Neutrophil (primary cell): Measurements from ENCODE around the gene POU3F3.

Experiments
- H3K27ac ChIP-seq: fragments of 200-600 bp; sonication (generic); 2 replicates; pipeline ENCODE4 v1.5.1; 2016; ENCODE audit warnings: mild to moderate bottlenecking, moderate library complexity
- H3K27me3 ChIP-seq: fragments of 200-600 bp; sonication (generic); 2 replicates; pipeline ENCODE4 v1.6.0; 2016; ENCODE audit warnings: mild to moderate bottlenecking
- H3K36me3 ChIP-seq: fragments of 200-600 bp; sonication (generic); 2 replicates; pipeline ENCODE4 v1.5.1; 2017
- H3K4me1 ChIP-seq, 2 experiments: fragments of 200-600 bp in 1 of 2; sonication (generic) in 1 of 2; 1 replicate in 1 of 2; 2 replicates in 1 of 2; pipeline versions ENCODE4 v1.5.1 to v1.6.1; 2013 to 2016; ENCODE audit warnings: low read depth in 1 of 2, low read length in 1 of 2, mild to moderate bottlenecking in 1 of 2, moderate library complexity in 1 of 2; ENCODE audit not compliant: control insufficient read depth in 1 of 2, insufficient read depth in 1 of 2
- H3K4me3 ChIP-seq, 2 experiments: fragments of 200-600 bp in 1 of 2; sonication (generic) in 1 of 2; 1 replicate in 1 of 2; 2 replicates in 1 of 2; pipeline ENCODE4 v1.5.1; 2013 to 2016; ENCODE audit warnings: low read depth in 1 of 2, low read length in 1 of 2, mild to moderate bottlenecking in 1 of 2, moderate library complexity in 1 of 2
- H3K9me3 ChIP-seq: fragments of 200-600 bp; sonication (generic); 2 replicates; pipeline ENCODE4 v1.5.1; 2016
- TF ChIP-seq, protein P1 (sequence below): fragments of 200-600 bp; sonication (generic); IDR thresholded peaks from 2 replicates; pipeline ENCODE4 v1.5.1; 2016; ENCODE audit warnings: antibody characterized with exemption

The POU3F3 gene

DNA sequence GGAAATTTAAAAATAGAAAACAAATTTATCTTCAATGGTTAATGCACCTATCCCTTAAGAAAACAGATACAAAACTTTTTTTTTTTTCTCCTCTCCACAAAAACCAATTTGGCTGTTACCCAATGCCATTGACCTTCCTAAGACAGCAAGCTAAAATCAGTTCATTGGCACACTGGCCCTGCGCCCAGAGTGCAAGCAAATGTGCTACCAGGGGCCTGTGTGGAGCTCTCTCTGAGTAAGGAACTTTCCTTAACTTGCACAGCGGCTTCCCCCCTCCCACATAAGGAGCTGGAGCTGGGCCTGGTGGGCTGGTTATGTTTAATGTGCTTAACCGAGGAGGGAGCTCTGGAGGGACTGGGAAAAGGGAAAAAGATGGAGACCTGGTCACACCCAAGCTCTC lies 17.6 kb upstream of the POU3F3 start:
- Histone ChIP-seq H3K4me3 (no peak overlapping the region), H3K4me1 (no peaks in the 10 kb centered on the region), H3K27me3 (peaks cover 78% of the 10 kb centered on the region), H3K36me3 (no peaks in the 10 kb centered on the region), H3K9me3 (no peaks in the 10 kb centered on the region), H3K27ac (no peak overlapping the region)
- TF ChIP-seq, protein P1, sequence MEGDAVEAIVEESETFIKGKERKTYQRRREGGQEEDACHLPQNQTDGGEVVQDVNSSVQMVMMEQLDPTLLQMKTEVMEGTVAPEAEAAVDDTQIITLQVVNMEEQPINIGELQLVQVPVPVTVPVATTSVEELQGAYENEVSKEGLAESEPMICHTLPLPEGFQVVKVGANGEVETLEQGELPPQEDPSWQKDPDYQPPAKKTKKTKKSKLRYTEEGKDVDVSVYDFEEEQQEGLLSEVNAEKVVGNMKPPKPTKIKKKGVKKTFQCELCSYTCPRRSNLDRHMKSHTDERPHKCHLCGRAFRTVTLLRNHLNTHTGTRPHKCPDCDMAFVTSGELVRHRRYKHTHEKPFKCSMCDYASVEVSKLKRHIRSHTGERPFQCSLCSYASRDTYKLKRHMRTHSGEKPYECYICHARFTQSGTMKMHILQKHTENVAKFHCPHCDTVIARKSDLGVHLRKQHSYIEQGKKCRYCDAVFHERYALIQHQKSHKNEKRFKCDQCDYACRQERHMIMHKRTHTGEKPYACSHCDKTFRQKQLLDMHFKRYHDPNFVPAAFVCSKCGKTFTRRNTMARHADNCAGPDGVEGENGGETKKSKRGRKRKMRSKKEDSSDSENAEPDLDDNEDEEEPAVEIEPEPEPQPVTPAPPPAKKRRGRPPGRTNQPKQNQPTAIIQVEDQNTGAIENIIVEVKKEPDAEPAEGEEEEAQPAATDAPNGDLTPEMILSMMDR = no peak

DNA sequence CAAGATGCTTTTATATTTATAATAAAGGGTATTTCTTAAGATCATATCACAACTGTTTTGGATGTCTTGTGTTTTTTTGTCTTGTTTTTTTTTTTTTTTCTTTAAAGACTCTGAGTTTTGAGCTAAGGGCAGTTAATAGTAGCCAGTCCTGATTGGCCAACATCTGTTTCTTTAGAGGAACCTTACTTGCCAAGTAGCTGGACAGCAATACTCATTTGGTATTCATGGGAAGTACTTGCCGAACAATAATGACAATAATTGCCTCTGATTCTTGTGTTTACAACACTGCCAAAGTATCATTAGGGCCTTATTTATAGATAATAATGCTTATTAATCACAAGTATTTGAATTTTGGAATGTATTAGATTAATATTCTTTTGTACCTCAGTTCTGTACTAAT lies 17.1 kb upstream of the POU3F3 start:
- no peaks in the 10 kb centered on the region for H3K9me3 ChIP-seq
- no peaks in the 10 kb centered on the region for H3K36me3 ChIP-seq
- H3K27ac ChIP-seq = no peak overlapping the region
- H3K4me1 ChIP-seq = no peaks in the 10 kb centered on the region
- no peak overlapping the region for H3K4me3 ChIP-seq
- TF ChIP-seq, protein P1 = no peak
- peaks cover 78% of the 10 kb centered on the region for H3K27me3 ChIP-seq

DNA sequence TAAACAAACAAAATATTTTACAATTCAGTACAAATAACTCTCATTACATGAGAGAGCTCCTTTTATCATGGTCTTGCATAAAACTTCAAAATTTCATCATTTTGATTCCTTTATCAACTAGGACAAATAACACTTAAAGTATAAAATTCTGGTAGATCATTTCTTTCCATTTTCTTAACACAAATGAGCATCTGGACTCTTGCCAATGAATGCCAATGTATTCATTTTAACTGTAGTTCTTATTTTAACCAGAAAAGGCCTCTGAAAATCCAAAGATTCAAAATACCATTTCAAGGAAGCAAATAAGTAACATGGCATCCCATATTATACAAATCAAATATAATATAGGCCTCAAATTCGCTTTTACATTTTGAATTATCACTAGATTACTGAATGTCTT lies 13.8 kb upstream of the POU3F3 start:
- H3K36me3 ChIP-seq = no peaks in the 10 kb centered on the region
- no peaks in the 10 kb centered on the region for H3K9me3 ChIP-seq
- peaks cover 86% of the 10 kb centered on the region for H3K27me3 ChIP-seq
- TF ChIP-seq, protein P1 = no peak
- H3K4me1 ChIP-seq = peaks cover 4 to 16% of the 10 kb centered on the region in 2 experiments
- no peak overlapping the region for H3K4me3 ChIP-seq
- no peak overlapping the region for H3K27ac ChIP-seq

DNA sequence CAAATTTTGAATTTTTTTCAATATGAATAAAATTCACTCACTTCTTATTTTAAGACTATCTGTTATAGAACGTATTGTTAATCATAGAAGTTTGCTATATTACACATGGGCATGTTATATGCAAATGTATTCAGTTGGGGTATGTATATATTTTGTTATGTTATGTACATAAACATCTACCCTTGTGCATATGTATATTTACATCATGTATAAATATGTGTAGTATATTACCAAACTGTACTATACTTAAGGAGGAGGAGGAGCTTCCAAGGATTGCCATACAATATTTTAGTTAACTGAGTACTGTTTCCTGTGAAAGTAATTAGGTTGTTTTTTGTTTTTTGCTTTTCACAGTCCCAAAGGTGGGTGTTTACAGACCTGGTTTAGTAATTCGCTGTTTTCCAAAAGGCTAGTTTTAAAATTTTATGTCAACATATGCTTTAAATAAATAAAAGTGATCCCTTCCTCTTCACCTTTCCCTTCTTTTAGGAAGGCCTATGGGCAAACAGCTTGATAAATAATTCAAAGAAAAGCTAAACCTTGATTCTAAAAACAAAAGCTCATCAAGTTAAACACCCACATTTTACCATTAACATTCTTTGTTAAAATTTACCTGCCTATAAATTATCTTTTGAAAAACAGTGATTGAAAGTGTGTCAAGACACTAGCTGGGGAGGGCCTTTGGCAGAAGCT lies 12.9 kb upstream of the POU3F3 start:
- Histone ChIP-seq H3K36me3 (no peaks in the 10 kb centered on the region), H3K4me1 (peaks cover 4 to 16% of the 10 kb centered on the region in 2 experiments), H3K27me3 (peaks cover 95% of the 10 kb centered on the region), H3K27ac (no peak overlapping the region), H3K4me3 (no peak overlapping the region), H3K9me3 (no peaks in the 10 kb centered on the region)
- TF ChIP-seq, protein P1 = no peak

DNA sequence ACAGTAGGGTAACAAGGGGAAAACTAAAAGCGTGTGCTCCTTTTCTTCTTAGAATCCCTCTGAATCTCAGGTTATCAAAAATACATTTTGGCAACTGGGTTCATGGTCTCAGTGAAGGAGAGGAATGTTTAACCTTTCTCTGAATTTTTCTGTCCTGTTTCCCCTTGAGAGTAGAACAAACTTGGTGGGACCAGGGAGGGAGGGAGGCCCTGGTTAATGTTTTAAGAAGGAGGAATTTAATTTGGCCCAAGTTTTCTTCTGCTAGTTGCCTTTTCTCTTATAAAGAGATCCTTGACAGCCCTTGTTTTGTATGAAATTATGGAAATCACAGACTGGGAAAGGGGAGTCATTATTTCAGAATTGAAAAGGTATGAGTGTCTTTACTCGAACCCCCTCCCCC lies 12.2 kb upstream of the POU3F3 start:
- peaks cover 4 to 16% of the 10 kb centered on the region in 2 experiments for H3K4me1 ChIP-seq
- H3K4me3 ChIP-seq = no peak overlapping the region
- H3K9me3 ChIP-seq = no peaks in the 10 kb centered on the region
- H3K27ac ChIP-seq = no peak overlapping the region
- peaks cover 98% of the 10 kb centered on the region for H3K27me3 ChIP-seq
- TF ChIP-seq, protein P1 = no peak
- no peaks in the 10 kb centered on the region for H3K36me3 ChIP-seq
